Lung (tissue), 12 donors: ENCODE measurements around the gene GRIN2D. TPM values are rescaled to one million over a fixed set of nuclear protein-coding genes. Genes with fewer than 3 reads are reported as not detected.

Experiments used
- ATAC-seq: fragments of 200-7000 bp; cut with Tn5 transposase; one replicate; pipeline ENCODE4 v1.9.1; 2020; ENCODE audit warnings: moderate number of reproducible peaks; ENCODE audit not compliant: insufficient read depth, low FRiP score
- DNase-seq, 3 donors: peaks; one replicate each; pipeline ENCODE4 v3.0.0-alpha.2; 2013 to 2017
- H3K27ac ChIP-seq, 2 donors: one replicate each; pipeline ENCODE4 v1.5.1; 2013; ENCODE audit warnings: mild to moderate bottlenecking in 2 of 2, moderate library complexity in 2 of 2, control low read depth in 1 of 2, inconsistent platforms in 1 of 2, low read depth in 1 of 2, low read length in 1 of 2
- H3K27me3 ChIP-seq, 3 donors: one replicate each; pipeline ENCODE4 v1.5.1; 2013; ENCODE audit warnings: low read length in 2 of 3; ENCODE audit not compliant: control insufficient read depth in 3 of 3, insufficient read depth in 3 of 3
- H3K36me3 ChIP-seq, 4 donors: one replicate each; pipeline ENCODE4 v1.5.1; 2013; ENCODE audit warnings: low read length in 4 of 4, mild to moderate bottlenecking in 1 of 4, moderate library complexity in 1 of 4; ENCODE audit not compliant: control insufficient read depth in 4 of 4, insufficient read depth in 4 of 4
- H3K4me1 ChIP-seq, 5 donors: one replicate each; pipeline ENCODE4 v1.5.1; 2013; ENCODE audit warnings: low read length in 5 of 5, mild to moderate bottlenecking in 2 of 5, moderate library complexity in 1 of 5; ENCODE audit not compliant: control insufficient read depth in 5 of 5, insufficient read depth in 5 of 5
- H3K4me3 ChIP-seq: one replicate; pipeline ENCODE4 v1.5.1; 2013; ENCODE audit warnings: mild to moderate bottlenecking, control low read depth, moderate library complexity
- H3K9ac ChIP-seq, 2 donors: one replicate each; pipeline ENCODE4 v1.5.1; 2013; ENCODE audit warnings: low read length in 2 of 2, control low read depth in 1 of 2; ENCODE audit not compliant: insufficient read depth in 1 of 2
- H3K9me3 ChIP-seq, 4 donors: one replicate each; pipeline ENCODE4 v1.5.1; 2013; ENCODE audit warnings: low read length in 3 of 4, mild to moderate bottlenecking in 1 of 4, moderate library complexity in 1 of 4; ENCODE audit not compliant: control insufficient read depth in 4 of 4, insufficient read depth in 3 of 4
- CTCF ChIP-seq: IDR thresholded peaks from 2 replicates; pipeline ENCODE4 v1.5.1; 2012; ENCODE audit warnings: mild to moderate bottlenecking; ENCODE audit errors: control extremely low read depth, extremely low read depth
- WGBS, 2 donors: extraction: QIAGEN DNeasy Blood & Tissue Kit; methylation state at CpG; one replicate each; pipeline ENCODE4 v1.1.7; 2013; 5-methylcytosine and 5-hydroxymethylcytosine counted together
- polyA plus RNA-seq, 2 donors: library from polyadenylated mRNA; stranded (reverse); fragments of 200-250 nt; gene quantifications; one replicate each; pipeline ENCODE4 v1.2.1, GENCODE V29; 2013
- total RNA-seq, 2 donors: library from RNA; depleted of rRNA in 1 of 2; stranded (reverse); fragments of >200 nt in 1 of 2; gene quantifications; one replicate each; pipeline ENCODE4 v1.2.1, GENCODE V29; 2014 to 2021
- donor health status: control.
- donor health status: control.
- donor health status: Bipolar disorder and iron deficiency.
- donor health status: healthy.
- donor health status: DM: yes; HTN: yes; CAD: no.

GRIN2D gene
- total and polyA plus RNA-seq, 4 donors: 0.26 to 1.0 (median 0.43) TPM

DNA sequence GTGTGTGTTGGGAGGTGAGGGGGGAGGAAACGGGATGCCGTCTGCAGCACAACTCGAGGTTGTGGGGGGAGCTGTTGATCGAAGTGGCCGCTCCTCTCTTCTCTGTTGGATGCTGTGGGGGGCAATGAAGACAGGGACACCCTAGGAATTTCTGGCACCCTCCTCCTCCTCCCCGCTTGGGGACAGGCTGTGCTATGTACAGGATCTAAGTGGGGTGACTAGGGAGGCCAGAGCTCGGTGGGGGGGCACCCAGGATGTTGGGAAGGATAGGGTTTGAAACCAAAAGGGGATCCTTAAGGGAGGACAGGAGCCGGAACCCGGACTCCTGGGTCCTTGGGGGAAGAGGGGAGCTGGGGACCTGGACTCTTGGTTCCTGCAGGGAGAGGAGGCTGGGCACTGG lies 2.0 kb downstream of the GRIN2D start:
- peaks cover 0 to 2% (median 0%) of the 10 kb centered on the region in 4 donors for H3K9me3 ChIP-seq
- no peak overlapping the region for H3K9ac ChIP-seq
- TF ChIP-seq CTCF: no peak
- H3K27me3 ChIP-seq: peaks cover 0 to 49% (median 36%) of the 10 kb centered on the region in 3 donors
- H3K27ac ChIP-seq: no peak overlapping the region
- peaks cover 0 to 4% (median 0%) of the 10 kb centered on the region in 4 donors for H3K36me3 ChIP-seq
- DNase-seq: no peak
- no peak overlapping the region for H3K4me3 ChIP-seq
- H3K4me1 ChIP-seq: peaks cover 0 to 18% (median 9%) of the 10 kb centered on the region in 5 donors
- no peak for ATAC-seq
- 27 to 32% methylated on average over 8 to 9 of the region's 9 CpGs for WGBS, 2 donors

- peaks cover 0 to 49% (median 36%) of the 10 kb centered on the region in 3 donors for H3K27me3 ChIP-seq
- no peaks in the 10 kb centered on the region for H3K36me3 ChIP-seq
- peaks cover 0 to 2% (median 0%) of the 10 kb centered on the region in 4 donors for H3K9me3 ChIP-seq
- H3K4me1 ChIP-seq: peaks cover 0 to 18% (median 9%) of the 10 kb centered on the region in 5 donors
- H3K9ac ChIP-seq: no peak overlapping the region
- H3K27ac ChIP-seq: no peak overlapping the region
- TF ChIP-seq CTCF: no peak
- no peak for ATAC-seq
- no peak overlapping the region for H3K4me3 ChIP-seq
- WGBS, 2 donors: 56 to 58% methylated on average over 22 to 24 of the region's 24 CpGs
- no peak for DNase-seq
These were observed 2.8 kb downstream of the GRIN2D start for GRCh38 chr19:48396016-48396823.

DNA sequence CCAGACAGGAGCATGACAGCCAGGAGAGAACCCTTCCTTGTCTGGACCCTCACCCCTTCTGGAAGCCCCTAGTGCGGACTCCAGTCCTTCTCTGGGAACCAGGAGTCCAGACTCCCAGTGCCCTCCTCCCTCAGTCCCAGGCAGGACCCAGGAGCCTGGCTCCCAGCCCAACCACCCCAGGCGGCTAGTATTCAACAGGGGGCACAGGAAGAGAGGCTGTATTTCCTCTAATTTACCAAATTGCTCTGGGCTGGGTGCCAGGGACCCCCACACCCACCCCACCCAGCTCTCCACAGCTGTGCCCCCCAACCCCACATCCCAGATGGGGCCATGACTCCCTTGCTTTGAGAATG lies 3.3 kb downstream of the GRIN2D start:
- Histone ChIP-seq H3K4me3 (no peak overlapping the region), H3K36me3 (no peaks in the 10 kb centered on the region), H3K27ac (no peak overlapping the region), H3K9me3 (peaks cover 0 to 2% (median 0%) of the 10 kb centered on the region in 4 donors), H3K4me1 (peaks cover 0 to 18% (median 9%) of the 10 kb centered on the region in 5 donors), H3K27me3 (peaks cover 0 to 49% (median 36%) of the 10 kb centered on the region in 3 donors), H3K9ac (no peak overlapping the region)
- WGBS, 2 donors: 31 to 45% methylated on average over 2 of the region's 2 CpGs
- DNase-seq (no peak), ATAC-seq (no peak)
- TF ChIP-seq CTCF: no peak
